HAP-1 (cell line): ENCODE results near the gene SIRT2.
A peak's percentile ranks its signal among the peaks of the same experiment; 100 is the strongest.
"Not testable (repeated sequence)": the region's sequence is repeated elsewhere in the genome, so short reads cannot be mapped to it uniquely, and the experiment has no call there.

Experiments
- DNase-seq, 2 experiments: peaks; one replicate each; pipeline ENCODE4 v3.0.0-alpha.2; 2016 to 2020; ENCODE audit warnings: low spot score in 2 of 2
- H3K27me3 ChIP-seq: fragments of 250-450 bp; sonication (Bioruptor Pico); 2 replicates; pipeline ENCODE4 v1.5.1; 2020; ENCODE audit warnings: low read depth, mild to moderate bottlenecking, moderate library complexity
- H3K36me3 ChIP-seq: fragments of 250-450 bp; sonication (Bioruptor Pico); replicated peaks from 2 replicates; pipeline ENCODE4 v1.5.1; 2020; ENCODE audit warnings: mild to moderate bottlenecking
- H3K4me1 ChIP-seq: fragments of 250-450 bp; sonication (Bioruptor Pico); 2 replicates; pipeline ENCODE4 v1.5.1; 2020; ENCODE audit warnings: mild to moderate bottlenecking
- H3K4me3 ChIP-seq: fragments of 250-450 bp; sonication (Bioruptor Pico); 2 replicates; pipeline ENCODE4 v1.5.1; 2020; ENCODE audit warnings: mild to moderate bottlenecking, moderate library complexity
- H3K9me3 ChIP-seq: fragments of 250-450 bp; sonication (Bioruptor Pico); 2 replicates; pipeline ENCODE4 v1.5.1; 2020; ENCODE audit warnings: mild to moderate bottlenecking, moderate library complexity
- in situ Hi-C: fragments of 300-500 bp; cut with MboI; formaldehyde crosslinking; loops from 3 replicates; pipeline ENCODE4 v1.14.3; 2020; ENCODE audit warnings: low sequenced_read_pairs, inconsistent platforms, mixed read lengths

SIRT2 gene

GRCh38 chr19:38899447-38900201, at the start of gene SIRT2, which contains the start of gene NFKBIB:
Gene SIRT2 (minus strand): TSS chr19:38899618. CDS start chr19:38899521, 97 bp downstream.
Gene NFKBIB (plus strand): TSS chr19:38899969. CDS start chr19:38900033, 64 bp downstream.
- H3K4me3 ChIP-seq = peak within 1 kb of the TSS; percentile 55
- no peaks in the 10 kb centered on the region for H3K9me3 ChIP-seq
- DNase-seq = peak; percentile 99 to 100
- H3K27me3 ChIP-seq = no peaks in the 10 kb centered on the region
- peaks cover 28% of the 10 kb centered on the region for H3K4me1 ChIP-seq
- in situ Hi-C loops = no loop called here
- H3K36me3 ChIP-seq = peaks cover 2% of the 10 kb centered on the region; the same call in 1 of the 2 replicates

- in situ Hi-C loops = no loop called here
- Histone ChIP-seq H3K4me3 (no peak overlapping the region), H3K36me3 (no peaks in the 10 kb centered on the region), H3K9me3 (no peaks in the 10 kb centered on the region), H3K4me1 (peaks cover 5% of the 10 kb centered on the region; the same call in 1 of the 2 replicates), H3K27me3 (no peaks in the 10 kb centered on the region)
- no peak for DNase-seq
Observed at GRCh38 chr19:38946229-38947010, 47.0 kb upstream of the SIRT2 start.

GRCh38 chr19:38945562-38946228, 46.3 kb upstream of the SIRT2 start:
- H3K9me3 ChIP-seq = no peaks in the 10 kb centered on the region
- no peak overlapping the region for H3K4me3 ChIP-seq
- no peaks in the 10 kb centered on the region for H3K27me3 ChIP-seq
- H3K4me1 ChIP-seq = peaks cover 5% of the 10 kb centered on the region; the same call in 1 of the 2 replicates
- H3K36me3 ChIP-seq = no peaks in the 10 kb centered on the region
- in situ Hi-C loops = no loop called here
- DNase-seq = peak in 1 of 2 experiments; percentile 54

- peak in 1 of 2 experiments; percentile 45 for DNase-seq
- H3K4me1 ChIP-seq = peaks cover 2% of the 10 kb centered on the region; the same call in 1 of the 2 replicates
- H3K36me3 ChIP-seq = no peaks in the 10 kb centered on the region
- no peaks in the 10 kb centered on the region for H3K27me3 ChIP-seq
- in situ Hi-C loops = no loop called here
- H3K4me3 ChIP-seq = 0 out of 2 replicates have a peak overlapping the region, but pooled peaks have one; percentile 1
- H3K9me3 ChIP-seq = no peaks in the 10 kb centered on the region
Observed at GRCh38 chr19:38944981-38945506, 45.6 kb upstream of the SIRT2 start.

- Histone ChIP-seq H3K36me3 (no peaks in the 10 kb centered on the region), H3K4me3 (no peak overlapping the region), H3K27me3 (no peaks in the 10 kb centered on the region), H3K9me3 (no peaks in the 10 kb centered on the region), H3K4me1 (no peaks in the 10 kb centered on the region)
- in situ Hi-C loops = no loop called here
- no peak for DNase-seq
Observed at GRCh38 chr19:38942471-38943181, 43.2 kb upstream of the SIRT2 start.

GRCh38 chr19:38941979-38942378, 42.6 kb upstream of the SIRT2 start:
- no peaks in the 10 kb centered on the region for H3K9me3 ChIP-seq
- in situ Hi-C loops = no loop called here
- no peaks in the 10 kb centered on the region for H3K36me3 ChIP-seq
- no peaks in the 10 kb centered on the region for H3K27me3 ChIP-seq
- DNase-seq = no peak
- no peak overlapping the region for H3K4me3 ChIP-seq
- no peaks in the 10 kb centered on the region for H3K4me1 ChIP-seq

- DNase-seq, H3K4me1 ChIP-seq, H3K9me3 ChIP-seq, H3K36me3 ChIP-seq, in situ Hi-C loops, H3K27me3 ChIP-seq, H3K4me3 ChIP-seq: not testable (repeated sequence)
Observed at GRCh38 chr19:38941466-38941865, 42.0 kb upstream of the SIRT2 start.

GRCh38 chr19:38939957-38940356, 40.5 kb upstream of the SIRT2 start:
- Histone ChIP-seq H3K4me3 (no peak overlapping the region), H3K27me3 (no peaks in the 10 kb centered on the region), H3K36me3 (no peaks in the 10 kb centered on the region; the same call in 1 of the 2 replicates), H3K9me3 (peaks cover 9% of the 10 kb centered on the region; the same call in 1 of the 2 replicates), H3K4me1 (no peaks in the 10 kb centered on the region)
- in situ Hi-C loops = no loop called here
- DNase-seq = no peak

- DNase-seq = no peak
- Histone ChIP-seq H3K27me3 (no peaks in the 10 kb centered on the region), H3K4me3 (no peak overlapping the region), H3K36me3 (peaks cover 18% of the 10 kb centered on the region), H3K9me3 (peaks cover 17% of the 10 kb centered on the region), H3K4me1 (peaks cover 4% of the 10 kb centered on the region)
- in situ Hi-C loops = no loop called here
Observed at GRCh38 chr19:38933544-38933943, 34.1 kb upstream of the SIRT2 start.

GRCh38 chr19:38932425-38933179, 33.2 kb upstream of the SIRT2 start:
- peaks cover 18% of the 10 kb centered on the region for H3K36me3 ChIP-seq
- in situ Hi-C loops = no loop called here
- H3K4me1 ChIP-seq = peaks cover 4% of the 10 kb centered on the region
- H3K4me3 ChIP-seq = no peak overlapping the region
- H3K27me3 ChIP-seq = no peaks in the 10 kb centered on the region
- peaks cover 17% of the 10 kb centered on the region for H3K9me3 ChIP-seq
- peak in 1 of 2 experiments; percentile 45 for DNase-seq

GRCh38 chr19:38931521-38931793, 32.0 kb upstream of the SIRT2 start:
- Histone ChIP-seq H3K27me3 (no peaks in the 10 kb centered on the region), H3K9me3 (peaks cover 17% of the 10 kb centered on the region), H3K4me3 (peak overlapping the region; percentile 74), H3K36me3 (peaks cover 18% of the 10 kb centered on the region), H3K4me1 (peaks cover 4% of the 10 kb centered on the region)
- no peak for DNase-seq
- in situ Hi-C loops = no loop called here

- peak within 1 kb of the TSS; percentile 74 for H3K4me3 ChIP-seq
- in situ Hi-C loops = no loop called here
- H3K4me1 ChIP-seq = peaks cover 4% of the 10 kb centered on the region
- H3K9me3 ChIP-seq = peaks cover 17% of the 10 kb centered on the region
- no peaks in the 10 kb centered on the region for H3K27me3 ChIP-seq
- DNase-seq = peak; percentile 99
- H3K36me3 ChIP-seq = peaks cover 19% of the 10 kb centered on the region
Observed at GRCh38 chr19:38930776-38931520, 31.5 kb upstream of the SIRT2 start, which contains the start of gene MRPS12. Gene MRPS12 (plus strand): TSS chr19:38930944. CDS start chr19:38931295, 351 bp downstream.
